Measurements from ENCODE around the gene FOXI2.

DNA sequence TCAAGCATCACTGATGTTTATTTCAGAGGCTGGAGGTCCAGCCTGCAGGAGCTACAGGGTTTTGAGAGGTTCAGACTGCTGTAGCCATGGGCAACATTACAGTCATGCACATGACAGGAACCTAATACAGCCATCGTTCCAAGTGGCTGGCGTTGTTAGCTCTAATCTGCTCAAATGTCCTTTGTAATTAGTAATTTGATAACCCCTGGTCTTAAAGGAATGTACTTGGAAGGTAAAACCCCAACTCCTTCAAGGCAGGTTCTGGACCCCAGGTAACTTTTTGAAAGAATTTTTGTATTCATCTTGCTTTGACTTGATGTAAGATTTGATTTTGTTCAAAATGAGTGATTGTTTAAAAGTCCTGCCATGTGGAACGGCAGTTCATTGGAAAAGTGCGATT lies 34.7 kb upstream of the FOXI2 start:
- TF ChIP-seq CTCF (IDR thresholded peaks at IDR 0.05; ENCODE audit: poor library complexity, severe bottlenecking) (no peak), SMC3 (conservative IDR thresholded peaks at IDR 0.05; ENCODE audit: poor library complexity) (no peak), RAD21 (conservative IDR thresholded peaks at IDR 0.05) (no peak), POLR2AphosphoS5 (IDR thresholded peaks at IDR 0.05) (no peak), TAF1 (IDR thresholded peaks at IDR 0.05; ENCODE audit: low read depth) (no peak), EP300 (conservative IDR thresholded peaks at IDR 0.05; ENCODE audit: poor library complexity, severe bottlenecking) (no peak), REST (IDR thresholded peaks at IDR 0.05; ENCODE audit: borderline replicate concordance) (no peak), EZH2 (IDR thresholded peaks at IDR 0.05; ENCODE audit: borderline replicate concordance, insufficient read depth, low read length, poor library complexity, severe bottlenecking) (no peak)

Measured in neural cell (in vitro differentiated cells).